Left ventricle myocardium superior (tissue), 1 donor: ENCODE data around the gene PKIG. TPM values are rescaled to one million over a fixed set of nuclear protein-coding genes. Genes with fewer than 3 reads are reported as not detected.
"Not testable (repeated sequence)": the region's sequence is repeated elsewhere in the genome, so short reads cannot be mapped to it uniquely, and the experiment has no call there.

Source experiments
- ATAC-seq: fragments of 200-7000 bp; cut with Tn5 transposase; one replicate; pipeline ENCODE4 v1.9.1; 2020; ENCODE audit warnings: mild to moderate bottlenecking, moderate library complexity
- DNase-seq: peaks from one replicate; pipeline ENCODE4 v3.0.0-alpha.2; 2020
- intact Hi-C: fragments of 100-400 bp; cut with micrococcal nuclease; formaldehyde crosslinking; loops from one replicate; pipeline ENCODE4 v1.11.0; 2022
- long read RNA-seq: library from polyadenylated mRNA; unstranded; transcript quantifications from one replicate; pipeline ENCODE4 v2.0.0, GENCODE V29; 2021
- total RNA-seq: library from RNA; stranded (reverse); fragmentation: NEBNext Ultra II Directional; extraction: Animal tissue kit (Norgen Biotek cat#: 25700); gene quantifications from one replicate; pipeline ENCODE4 v1.2.1, GENCODE V29; 2021
- donor health status: DM: no; HTN: yes; CAD: no; lungs with severe emphysema.

PKIG gene
- total RNA-seq, result 195 TPM
- long read RNA-seq, transcript PKIG-206 (5 exons, 1,338 nt), result minor isoform, 7 of 285 reads
- long read RNA-seq, transcript PKIG-207 (4 exons, 1,191 nt), result minor isoform, 67 of 285 reads
- long read RNA-seq, transcript PKIG-201 (2 exons, 1,153 nt), result minor isoform, 6 of 285 reads
- long read RNA-seq, transcript PKIG-202 (4 exons, 1,180 nt), result major isoform, 158 of 285 reads
- long read RNA-seq, partial matches to known transcripts, result 34 of 285 reads
- long read RNA-seq, other reads (novel, unspliced or antisense), result 13 of 285 reads

GRCh38 chr20:44582311-44583025, at the start of gene PKIG:
Gene PKIG, plus strand, starts transcription at chr20:44582579. Its CDS starts 31,978 bp downstream, at chr20:44614557.
- intact Hi-C loops, result no loop called here
- DNase-seq, result no peak
- peak; percentile 86 for ATAC-seq

GRCh38 chr20:44532981-44533331, 49.4 kb upstream of the PKIG start:
- no peak for ATAC-seq
- intact Hi-C loops, result loop anchor here (10.0 kb wide), 1 partner anchor 72 kb away; no protein-coding TSS in a partner anchor
- no peak for DNase-seq

GRCh38 chr20:44533928-44534327, 48.5 kb upstream of the PKIG start:
- no peak for DNase-seq
- intact Hi-C loops, result loop anchor here (10.0 kb wide), 1 partner anchor 71 kb away; no protein-coding TSS in a partner anchor
- no peak for ATAC-seq

- ATAC-seq, result no peak
- intact Hi-C loops, result loop anchor here (10.0 kb wide), 1 partner anchor 69 kb away; no protein-coding TSS in a partner anchor
These were observed 46.2 kb upstream of the PKIG start for GRCh38 chr20:44536175-44536574.

GRCh38 chr20:44537993-44538392, 44.4 kb upstream of the PKIG start:
- intact Hi-C loops, result loop anchor here (10.0 kb wide), 1 partner anchor 67 kb away; no protein-coding TSS in a partner anchor
- DNase-seq (no peak), ATAC-seq (peak; percentile 50)

More at GRCh38 chr20:44536175-44536574, 46.2 kb upstream of the PKIG start:
- DNase-seq, result no peak

- ATAC-seq (no peak), DNase-seq (no peak)
- intact Hi-C loops, result no loop called here
These were observed 41.5 kb upstream of the PKIG start for GRCh38 chr20:44540834-44541233.

- ATAC-seq (no peak), DNase-seq (no peak)
- intact Hi-C loops, result no loop called here
These were observed 40.4 kb upstream of the PKIG start for GRCh38 chr20:44541992-44542391.

GRCh38 chr20:44542890-44543289, 39.5 kb upstream of the PKIG start:
- intact Hi-C loops, result no loop called here
- ATAC-seq (no peak), DNase-seq (no peak)

GRCh38 chr20:44543358-44543757, 39.0 kb upstream of the PKIG start:
- ATAC-seq (no peak), DNase-seq (no peak)
- intact Hi-C loops, result no loop called here

- ATAC-seq (peak; percentile 42), DNase-seq (no peak)
- intact Hi-C loops, result no loop called here
These were observed 38.1 kb upstream of the PKIG start for GRCh38 chr20:44544263-44544662.

- ATAC-seq (no peak), DNase-seq (no peak)
- intact Hi-C loops, result no loop called here
These were observed 35.0 kb upstream of the PKIG start for GRCh38 chr20:44547419-44547818.

GRCh38 chr20:44549123-44549522, 33.3 kb upstream of the PKIG start:
- DNase-seq (no peak), ATAC-seq (no peak)
- intact Hi-C loops, result no loop called here

GRCh38 chr20:44552050-44552449, 30.3 kb upstream of the PKIG start:
- intact Hi-C loops, result no loop called here
- ATAC-seq, result no peak
- no peak for DNase-seq

- ATAC-seq (no peak), DNase-seq (no peak)
- intact Hi-C loops, result no loop called here
These were observed 29.8 kb upstream of the PKIG start for GRCh38 chr20:44552568-44552949.

- ATAC-seq (peak; percentile 67), DNase-seq (no peak)
- intact Hi-C loops, result no loop called here
These were observed 29.1 kb upstream of the PKIG start for GRCh38 chr20:44552950-44553908.

GRCh38 chr20:44559302-44559701, 23.1 kb upstream of the PKIG start:
- no peak for ATAC-seq
- intact Hi-C loops, result no loop called here
- DNase-seq, result no peak

GRCh38 chr20:44560229-44560628, 22.1 kb upstream of the PKIG start:
- intact Hi-C loops, result no loop called here
- no peak for DNase-seq
- ATAC-seq, result no peak

- intact Hi-C loops, DNase-seq, ATAC-seq: not testable (repeated sequence)
These were observed 21.6 kb upstream of the PKIG start for GRCh38 chr20:44560818-44561217.

- DNase-seq (no peak), ATAC-seq (no peak)
- intact Hi-C loops, result no loop called here
These were observed 20.5 kb upstream of the PKIG start for GRCh38 chr20:44561876-44562275.

GRCh38 chr20:44566018-44566417, 16.4 kb upstream of the PKIG start:
- DNase-seq (no peak), ATAC-seq (no peak)
- intact Hi-C loops, result no loop called here
